GM18502 (cell line): ENCODE data around the gene SAMD9L.
"Not testable (repeated sequence)": the region's sequence is repeated elsewhere in the genome, so short reads cannot be mapped to it uniquely, and the experiment has no call there.

ENCODE experiments used
- ATAC-seq: cut with Tn5 transposase; IDR thresholded peaks from one replicate; pipeline ENCODE4 v1.9.1; 2021; ENCODE audit warnings: mild to moderate bottlenecking; ENCODE audit not compliant: unreplicated experiment, poor library complexity

The SAMD9L gene

DNA sequence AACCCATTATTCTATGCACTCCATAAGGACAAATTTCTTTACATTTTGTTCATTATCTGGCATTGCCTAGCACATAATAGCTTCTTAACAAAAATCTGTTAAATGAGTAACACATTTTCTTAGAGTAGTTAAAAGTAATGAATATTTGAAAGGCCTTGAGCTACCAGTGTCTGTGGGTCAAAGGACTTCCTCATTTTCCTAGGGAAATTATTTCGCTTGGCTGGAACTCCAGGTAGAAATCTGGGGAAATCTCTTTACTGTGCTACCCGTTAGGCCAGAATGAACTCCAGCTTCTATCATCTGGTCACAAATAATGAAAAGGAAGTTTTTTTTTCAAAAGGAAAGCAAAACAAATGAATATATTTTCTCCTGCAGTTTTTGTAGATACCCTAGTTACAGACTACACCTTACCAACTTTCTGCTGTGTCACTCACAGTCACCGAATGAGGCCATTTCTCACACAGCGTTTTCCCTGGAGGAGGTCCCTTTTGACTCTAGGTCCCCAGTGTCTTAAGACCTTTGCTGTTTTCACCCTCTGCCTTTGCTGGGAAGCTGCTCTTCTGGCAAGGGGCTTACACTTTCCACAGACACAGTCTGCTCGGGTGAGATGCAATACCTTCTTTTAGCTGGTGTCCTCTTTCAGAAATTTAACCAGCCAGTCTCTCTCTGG, 1.6 kb downstream of the SAMD9L start:
- ATAC-seq: peak; percentile 41

DNA sequence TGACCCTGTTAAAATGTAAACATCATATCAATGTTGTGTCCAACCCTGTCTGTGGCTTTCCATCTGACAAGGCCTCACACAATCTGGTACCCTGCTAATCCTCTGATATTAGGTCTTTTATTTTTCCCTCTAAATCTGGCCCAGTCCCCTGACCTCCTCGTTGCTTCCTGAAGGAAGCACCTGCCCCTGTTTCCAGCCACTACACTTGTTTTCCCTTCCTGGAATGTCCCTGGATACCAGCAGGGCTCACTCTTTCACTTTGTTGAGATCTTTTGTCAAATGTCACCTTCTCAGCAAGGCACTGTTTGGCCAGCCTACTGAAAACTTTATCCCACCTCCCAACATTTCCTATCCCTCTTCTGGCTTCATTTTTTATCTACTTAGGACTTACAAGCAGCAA, 2.1 kb downstream of the SAMD9L start:
- ATAC-seq: no peak

DNA sequence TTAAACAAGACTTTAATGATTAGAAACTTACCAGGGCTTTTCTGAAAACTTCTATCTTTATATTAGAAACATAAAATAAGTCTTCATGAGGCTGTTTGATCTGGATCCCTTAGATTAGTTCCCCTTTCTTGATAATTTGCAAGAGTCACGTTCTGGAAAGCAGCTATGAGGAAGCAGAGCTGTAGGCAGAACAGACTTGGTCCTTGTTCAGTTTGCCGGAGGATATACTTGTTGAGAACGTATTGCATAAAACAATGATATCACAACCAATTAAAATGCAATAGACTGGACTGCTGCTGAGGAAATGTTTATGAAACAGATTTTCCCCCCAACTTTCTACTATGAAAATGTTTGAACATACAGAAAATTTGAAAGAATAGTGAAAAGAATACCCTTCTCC, 2.8 kb downstream of the SAMD9L start:
- ATAC-seq: no peak

DNA sequence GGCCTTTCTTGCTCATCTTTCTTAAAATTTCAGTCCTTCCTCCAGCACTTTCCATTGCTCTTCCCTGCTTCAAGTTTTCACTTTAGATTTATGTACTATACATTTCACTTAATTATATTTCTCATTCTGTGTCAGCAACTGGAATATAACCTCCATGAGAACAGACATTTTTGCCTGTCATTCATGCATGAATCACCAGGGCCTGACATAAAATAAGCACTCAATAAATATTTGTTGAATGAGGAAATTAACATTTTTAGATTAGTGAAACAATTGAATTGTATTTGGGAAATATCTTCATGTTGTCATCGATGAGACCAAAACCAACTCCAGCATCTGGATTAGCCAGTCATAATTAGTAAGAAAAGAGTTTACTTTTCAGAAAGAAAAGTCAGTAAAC, 6.1 kb downstream of the SAMD9L start:
- no peak for ATAC-seq

DNA sequence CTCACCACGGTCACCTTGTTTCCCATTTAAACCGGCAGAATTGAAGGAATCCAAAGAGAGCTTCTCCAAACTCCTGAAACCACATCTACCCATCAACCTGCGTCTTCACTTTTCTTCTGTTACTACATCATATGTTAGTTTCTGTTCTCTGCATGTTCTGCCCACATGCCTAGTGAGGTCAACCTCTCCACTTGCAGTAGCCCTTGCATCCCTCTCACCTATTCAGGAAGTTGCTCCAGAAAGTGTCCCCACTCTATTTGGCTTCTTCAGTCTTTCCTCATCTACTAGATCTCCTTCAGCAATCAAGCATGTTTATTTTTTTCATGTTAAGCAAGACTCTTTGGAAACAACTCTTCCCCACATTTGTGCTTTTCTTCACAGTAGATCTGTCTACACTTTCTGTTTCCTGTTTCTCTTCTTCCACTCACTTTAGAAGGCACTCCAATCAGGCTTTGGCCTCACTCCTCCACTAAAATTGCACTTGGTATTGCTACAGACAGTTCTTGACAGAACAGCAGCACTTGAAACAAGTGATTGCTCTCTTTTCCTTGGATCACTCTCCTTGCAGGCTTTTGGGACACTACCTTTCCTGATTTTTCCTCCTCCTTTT, 7.5 kb downstream of the SAMD9L start:
- no peak for ATAC-seq

DNA sequence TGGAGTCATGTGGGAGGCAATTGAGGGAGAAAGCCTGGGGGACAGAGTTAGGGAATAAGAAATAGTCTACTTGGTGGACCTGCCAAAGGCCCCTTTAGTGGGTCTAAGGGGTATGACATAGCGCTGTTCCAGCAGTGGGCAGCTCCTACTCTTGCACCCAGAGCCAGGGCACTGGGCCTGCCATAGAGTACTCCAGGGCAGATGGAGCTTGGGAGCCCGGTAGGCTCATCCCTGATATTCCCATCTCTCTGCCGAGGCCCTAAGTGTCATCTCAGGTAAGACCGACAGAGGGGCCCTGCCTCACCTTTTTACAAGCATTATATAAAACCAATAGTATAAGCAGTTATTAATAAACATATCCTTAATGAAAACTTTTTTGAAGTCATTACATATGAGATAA, 9.6 kb downstream of the SAMD9L start:
- no peak for ATAC-seq

DNA sequence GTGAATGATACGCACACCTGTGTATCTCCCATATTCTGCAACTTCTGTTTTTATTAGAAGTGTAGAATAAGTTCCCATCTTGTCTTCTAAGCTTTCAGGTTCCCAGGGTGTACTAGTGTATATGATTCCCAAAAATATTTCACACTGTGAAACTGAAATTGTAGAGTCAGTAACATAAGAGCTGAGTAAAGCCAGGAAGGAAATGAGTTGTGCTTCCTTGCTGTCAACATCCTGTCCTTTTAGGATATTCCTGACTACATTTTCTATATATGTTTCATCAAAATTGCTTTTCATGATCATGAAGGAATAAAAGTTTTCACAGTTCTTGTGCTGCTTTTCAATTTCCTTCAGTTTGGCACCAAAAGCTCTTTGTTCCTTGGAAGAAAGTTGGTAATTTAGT, 15.2 kb downstream of the SAMD9L start:
- ATAC-seq: no peak

DNA sequence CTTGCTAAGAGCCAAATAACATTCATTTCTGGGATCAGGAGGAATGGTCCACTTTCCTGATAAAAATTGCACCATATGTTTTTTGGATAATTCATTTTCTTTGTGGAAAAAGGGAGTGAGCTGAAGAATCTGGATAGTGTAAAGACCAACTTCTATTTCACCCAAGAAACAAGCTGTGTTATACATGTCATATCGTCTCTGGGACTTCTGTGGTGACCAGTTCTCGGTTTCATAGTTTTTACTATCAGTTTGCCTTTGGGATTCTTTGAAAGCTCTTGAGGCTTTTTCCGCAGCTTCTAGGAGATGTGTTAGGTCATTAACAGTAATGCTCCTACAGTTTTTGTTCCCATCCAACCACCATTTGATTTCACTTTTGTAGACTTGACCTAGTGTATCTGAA, 16.0 kb downstream of the SAMD9L start:
- ATAC-seq: no peak

DNA sequence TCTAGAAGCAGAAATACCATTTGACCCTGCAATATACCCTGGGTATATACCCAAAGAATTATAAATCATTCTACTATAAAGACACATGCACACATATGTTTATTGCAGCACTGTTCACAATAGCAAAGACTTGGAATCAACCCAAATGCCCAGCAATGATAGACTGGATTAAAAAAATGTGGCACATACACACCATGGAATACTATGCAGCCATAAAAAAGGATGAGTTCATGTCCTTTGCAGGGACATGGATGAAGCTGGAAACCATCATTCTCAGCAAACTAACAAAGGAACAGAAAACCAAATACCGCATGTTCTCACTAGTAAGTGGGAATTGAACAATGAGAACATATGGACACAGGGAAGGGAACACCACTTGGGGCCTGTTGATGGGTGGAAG, 21.2 kb downstream of the SAMD9L start:
- ATAC-seq: not testable (repeated sequence)

DNA sequence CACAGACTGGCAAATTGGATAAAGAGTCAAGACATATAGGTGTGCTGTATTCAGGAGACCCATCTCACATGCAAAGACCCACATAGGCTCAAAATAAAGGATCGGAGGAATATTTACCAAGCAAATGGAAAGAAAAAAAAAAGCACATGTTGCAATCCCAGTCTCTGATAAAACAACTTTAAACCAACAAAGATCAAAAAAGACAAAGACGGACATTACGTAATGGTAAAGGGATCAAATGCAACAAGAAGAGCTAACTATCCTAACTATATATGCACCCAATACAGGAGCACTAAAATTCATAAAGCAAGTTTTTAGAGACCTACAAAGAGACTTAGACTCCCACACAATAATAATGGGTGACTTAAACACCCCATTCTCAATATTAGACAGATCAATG, 24.7 kb downstream of the SAMD9L start:
- not testable (repeated sequence) for ATAC-seq

DNA sequence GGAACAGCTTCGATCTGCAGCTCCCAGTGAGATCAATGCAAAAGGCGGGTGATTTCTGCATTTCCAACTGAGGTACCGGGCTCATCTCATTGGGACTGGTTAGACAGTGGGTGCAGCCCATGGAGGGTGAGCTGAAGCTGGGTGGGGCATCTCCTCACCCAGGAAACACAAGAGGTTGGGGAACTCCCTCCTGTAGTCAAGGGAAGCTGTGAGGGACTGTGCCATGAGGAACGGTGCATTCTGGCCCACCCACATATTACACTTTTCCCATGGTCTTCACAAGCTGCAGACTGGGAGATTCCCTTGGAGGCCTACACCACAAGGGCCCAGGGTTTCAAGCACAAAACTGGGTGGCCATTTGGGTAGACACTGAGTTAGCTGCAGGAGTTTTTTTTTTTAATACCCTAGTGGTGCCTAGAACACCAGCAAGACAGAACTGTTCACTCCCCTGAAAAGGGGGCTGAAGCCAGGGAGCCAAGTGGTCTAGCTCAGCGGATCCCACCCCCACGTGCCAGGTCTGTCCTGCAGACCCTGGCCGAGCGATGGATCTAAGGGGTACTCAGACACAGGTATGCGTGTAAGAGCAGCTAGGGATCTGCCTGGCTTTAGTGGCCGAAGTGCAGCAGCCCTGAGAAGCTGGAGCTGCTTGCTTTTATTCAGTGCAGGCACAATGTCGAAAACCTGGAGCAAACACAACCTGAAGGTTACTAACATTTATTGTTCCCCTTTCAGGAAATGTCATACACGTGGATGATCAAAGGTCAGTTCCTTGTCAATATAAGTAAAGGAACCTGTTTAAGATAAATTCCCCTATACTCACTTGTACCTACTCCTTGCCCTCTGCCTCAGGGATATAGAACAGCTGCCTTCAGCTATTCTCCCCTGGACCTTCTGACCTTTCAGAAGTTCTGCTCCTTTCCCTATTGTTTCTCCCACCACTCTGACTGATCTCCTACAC, 27.3 kb downstream of the SAMD9L start:
- no peak for ATAC-seq

DNA sequence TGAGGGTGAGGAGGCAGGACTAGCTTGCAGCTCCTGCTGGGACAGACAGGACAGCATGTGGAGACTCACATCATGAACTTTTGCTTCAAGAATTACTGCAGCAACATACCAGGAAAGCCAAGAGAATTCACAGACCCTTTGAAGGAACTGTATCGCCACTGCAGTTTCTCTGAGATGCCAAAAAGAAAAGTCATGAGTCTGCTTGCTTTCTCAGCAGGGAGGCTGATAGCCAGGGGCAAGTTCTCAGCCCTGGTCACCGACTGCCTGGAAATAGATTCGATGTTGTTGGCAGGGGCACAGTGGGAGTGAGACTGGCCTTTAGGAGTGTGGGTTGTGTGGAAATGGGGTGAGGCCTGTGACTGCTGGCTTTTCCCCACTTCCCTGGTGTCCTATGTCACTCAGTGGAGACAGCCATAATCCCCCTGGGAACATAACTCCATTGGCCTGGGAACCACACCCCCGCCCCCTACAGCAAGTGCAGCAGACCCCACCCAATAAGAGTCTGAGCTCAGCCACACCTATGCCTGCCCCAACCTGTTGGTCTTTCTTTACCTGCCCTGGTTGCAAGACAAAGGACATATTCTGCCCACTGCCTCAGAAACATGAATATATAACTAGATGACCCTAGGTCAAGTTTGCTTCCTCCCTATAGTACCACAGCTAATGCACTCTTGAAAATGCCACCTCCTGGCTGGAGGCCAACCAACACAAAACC, 28.8 kb downstream of the SAMD9L start:
- ATAC-seq: no peak

DNA sequence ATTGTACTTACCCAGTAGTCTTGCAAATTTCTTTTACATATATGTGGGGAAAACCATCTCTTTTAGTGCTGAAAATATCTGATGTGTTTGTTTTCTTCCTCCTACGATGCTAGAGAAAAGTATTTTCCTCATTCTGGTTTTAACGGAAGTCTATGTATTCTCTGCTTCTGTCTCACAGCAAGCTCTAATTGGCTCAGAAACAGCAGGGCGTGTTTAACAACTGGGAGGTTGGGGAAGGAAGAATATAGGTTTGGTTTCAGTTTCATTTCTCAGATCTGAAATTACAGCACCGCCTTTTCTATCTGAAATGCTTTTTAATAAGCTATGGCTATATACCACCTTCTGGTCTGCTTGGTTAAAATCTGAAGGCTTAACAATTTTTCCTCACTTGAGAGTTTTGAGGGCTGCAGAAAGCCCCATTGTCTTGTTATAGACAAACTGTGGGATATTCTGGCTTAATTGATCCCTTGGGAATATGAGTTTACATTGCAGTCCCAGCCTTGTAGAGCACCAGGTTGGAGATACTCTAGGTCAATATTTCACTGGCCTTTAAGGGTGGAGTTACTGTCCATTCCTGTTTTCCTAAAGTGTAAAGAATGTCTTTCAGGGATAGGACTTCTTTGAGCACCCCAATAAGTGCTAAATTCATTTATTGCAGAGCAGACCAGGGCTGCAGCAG, 30.2 kb downstream of the SAMD9L start, which contains the start of gene SAMD9:
SAMD9 (minus strand) TSS at position 128 of the 679 bp plus-strand sequence. CDS start 11,882 bp downstream, outside the sequence.
- peak; percentile 100 for ATAC-seq

DNA sequence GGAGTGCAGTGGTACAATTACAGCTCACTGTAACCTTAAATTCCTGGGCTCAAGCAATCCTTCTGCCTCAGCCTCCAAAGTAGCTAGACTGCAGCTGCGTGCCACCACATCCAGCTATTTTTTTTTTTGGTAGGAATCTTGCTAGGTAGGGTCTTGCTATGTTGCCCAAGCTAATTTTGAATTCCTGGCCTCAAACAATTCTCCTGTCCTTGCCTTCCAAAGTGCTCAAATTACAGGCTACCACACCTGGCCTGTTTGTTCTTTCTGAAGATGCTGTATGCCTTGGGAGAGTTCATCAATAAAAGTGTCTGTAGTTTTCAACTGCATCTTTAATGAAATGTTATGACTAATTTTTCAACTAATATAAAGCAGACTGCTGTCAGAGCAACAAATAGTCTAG, 30.9 kb downstream of the SAMD9L start:
- ATAC-seq: peak; percentile 27

DNA sequence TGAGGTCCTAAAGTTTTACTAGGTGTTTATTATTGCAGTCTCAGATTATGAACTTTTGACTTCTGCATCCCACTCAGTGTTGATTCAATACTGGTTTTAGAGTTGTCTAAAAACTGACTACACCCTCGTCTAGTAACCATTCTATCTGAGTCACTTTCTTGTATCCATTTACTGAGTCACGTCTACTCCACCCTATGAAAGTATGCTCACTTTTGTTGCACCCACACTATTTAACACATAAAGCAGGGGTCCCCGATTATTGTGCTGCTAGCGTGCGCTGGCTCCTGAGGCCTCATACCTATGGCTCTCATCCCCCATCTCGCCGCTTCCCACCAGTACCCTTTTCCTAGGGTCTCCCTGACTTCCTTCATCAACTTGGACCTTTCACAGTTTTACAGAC, 32.4 kb downstream of the SAMD9L start:
- ATAC-seq: no peak

DNA sequence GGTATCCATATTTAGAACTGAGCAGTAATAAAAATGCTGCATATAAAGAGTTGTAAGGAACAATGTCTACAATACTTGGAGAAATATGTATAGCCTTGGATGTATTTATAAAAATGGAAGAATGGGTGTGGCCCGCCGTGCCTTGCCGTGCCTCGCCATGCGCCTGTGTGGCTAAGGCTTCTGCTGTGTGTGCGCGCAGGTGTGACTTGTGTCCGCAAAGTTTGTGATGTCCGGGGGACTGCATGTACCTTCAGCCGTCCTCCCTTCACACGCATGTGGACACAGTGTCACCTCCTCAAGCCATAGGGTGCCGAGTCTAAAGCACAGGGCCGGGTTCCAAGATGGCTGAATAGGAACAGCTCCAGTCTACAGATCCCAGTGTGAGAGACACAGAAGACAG, 40.2 kb downstream of the SAMD9L start:
- no peak for ATAC-seq

DNA sequence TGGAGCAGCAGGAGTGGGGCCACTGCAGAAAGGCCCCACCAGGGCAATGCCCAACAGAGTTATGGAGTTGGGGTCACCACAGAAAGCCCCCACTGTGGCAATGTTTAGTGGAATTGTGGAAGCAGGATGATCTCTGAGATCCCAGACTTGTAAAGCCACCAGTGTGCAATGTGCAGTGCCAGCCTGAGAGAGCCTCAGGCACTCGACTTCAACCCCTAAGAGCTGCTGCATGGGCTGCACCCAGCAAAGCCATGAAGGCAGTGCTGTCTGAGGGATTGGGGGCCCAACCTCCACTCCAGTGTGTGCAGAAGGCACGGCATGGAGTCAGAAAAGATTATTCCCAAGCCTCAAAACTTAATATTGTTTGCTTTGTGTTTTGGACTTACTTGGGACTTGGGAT, 50.8 kb downstream of the SAMD9L start:
- ATAC-seq: no peak

DNA sequence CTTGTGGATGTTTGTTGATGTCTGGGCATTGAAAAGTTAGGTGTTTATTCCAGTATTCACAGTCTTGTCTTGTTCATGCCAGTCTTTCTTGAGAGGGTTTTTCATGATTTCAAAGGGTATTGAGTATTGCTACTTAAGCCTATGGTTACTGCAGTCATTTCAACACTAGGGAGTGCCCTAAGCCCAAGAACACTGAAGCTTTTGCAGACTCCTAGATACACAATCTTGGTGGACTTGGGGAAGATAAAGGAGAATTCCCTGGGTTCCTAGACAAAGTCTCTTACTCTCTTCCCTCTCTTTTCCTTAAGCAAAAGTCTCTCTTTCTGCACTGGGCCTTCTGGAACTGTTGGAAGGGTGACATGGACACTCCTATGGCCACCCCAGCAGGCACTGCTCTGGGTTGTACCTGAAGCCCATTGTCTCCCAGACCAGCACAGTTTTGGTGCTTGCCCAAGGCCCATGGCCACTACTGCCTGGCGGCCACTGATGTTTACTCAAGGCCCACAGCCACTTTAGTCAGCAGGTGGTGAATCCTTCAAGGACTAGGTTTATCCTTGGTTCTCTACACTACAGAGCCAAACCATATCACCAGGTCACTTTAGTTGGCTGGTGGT, 55.3 kb downstream of the SAMD9L start:
- peak; percentile 86 for ATAC-seq
